Epithelial cell of prostate (primary cell): Measurements from ENCODE around the gene ADAR.
A peak's percentile ranks its signal among the peaks of the same experiment; 100 is the strongest.

Experiments
- DNase-seq: peaks from one replicate; pipeline ENCODE4 v3.0.0-alpha.2; 2011; ENCODE audit warnings: low read depth, low spot score
- H3K27ac ChIP-seq: fragments of 450-650 bp; 2 replicates; pipeline ENCODE4 v1.5.1; 2017; ENCODE audit warnings: mild to moderate bottlenecking

Gene ADAR

DNA sequence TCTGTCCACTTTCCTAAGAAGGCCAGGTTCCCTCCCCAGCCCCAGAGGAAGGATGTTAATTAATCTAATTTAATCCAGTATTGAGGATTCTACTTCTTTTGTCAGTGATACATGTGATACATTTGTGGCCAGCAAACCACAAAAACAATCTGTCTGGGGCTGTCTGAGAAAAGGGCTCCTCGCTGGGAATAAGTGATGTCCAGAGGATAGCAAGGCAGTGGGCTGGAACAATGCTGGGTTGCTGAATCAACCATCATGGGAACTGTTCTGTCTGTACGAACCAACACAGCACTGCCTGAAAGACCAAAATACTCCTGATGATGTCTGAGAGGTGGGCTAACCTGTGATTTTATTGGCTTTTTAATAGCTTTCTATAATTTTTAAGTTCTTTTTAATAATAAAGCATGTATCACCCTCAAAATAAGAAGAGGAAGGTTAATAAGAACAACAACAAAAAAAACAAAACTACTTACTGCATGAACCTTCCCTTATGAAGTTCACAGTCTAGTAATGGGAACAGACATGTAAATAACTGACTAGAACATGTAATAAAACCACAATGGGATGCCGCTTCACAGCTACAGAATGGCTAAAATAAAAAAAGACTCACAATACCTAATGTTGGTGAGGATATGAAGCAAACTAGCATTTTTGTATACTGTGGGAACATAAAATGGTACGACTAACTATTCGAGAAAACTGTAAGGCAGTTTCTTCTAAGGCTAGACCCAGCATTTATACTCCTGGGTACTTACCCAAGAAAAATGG is 11.4 kb upstream of the ADAR start:
- no peak overlapping the region for H3K27ac ChIP-seq
- no peak for DNase-seq

- no peak overlapping the region for H3K27ac ChIP-seq
- no peak for DNase-seq
Observed at GRCh38 chr1:154616659-154617345, 8.8 kb upstream of the ADAR start.

DNA sequence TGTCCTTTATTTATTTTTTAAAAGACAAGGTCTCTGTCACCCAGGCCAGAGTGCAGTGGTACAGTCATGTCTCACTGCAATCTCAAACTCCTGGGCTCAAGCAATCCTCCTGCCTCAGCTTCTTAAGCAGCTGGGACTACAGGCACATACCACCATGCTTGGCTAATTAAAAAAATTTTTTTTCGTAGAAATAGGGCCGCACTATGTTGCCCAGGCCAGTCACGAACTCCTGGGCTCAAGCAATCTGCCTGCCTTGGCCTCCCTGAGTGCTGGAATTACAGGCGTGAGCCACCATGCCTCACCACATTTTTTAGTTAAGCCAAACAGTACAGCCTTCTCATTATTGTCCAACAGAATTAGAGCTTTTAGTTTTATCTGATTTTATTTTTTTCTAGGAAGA is 7.4 kb upstream of the ADAR start:
- H3K27ac ChIP-seq: no peak overlapping the region
- DNase-seq: no peak

- H3K27ac ChIP-seq: no peak overlapping the region
- DNase-seq: no peak
Observed at GRCh38 chr1:154614901-154615300, 6.9 kb upstream of the ADAR start.

DNA sequence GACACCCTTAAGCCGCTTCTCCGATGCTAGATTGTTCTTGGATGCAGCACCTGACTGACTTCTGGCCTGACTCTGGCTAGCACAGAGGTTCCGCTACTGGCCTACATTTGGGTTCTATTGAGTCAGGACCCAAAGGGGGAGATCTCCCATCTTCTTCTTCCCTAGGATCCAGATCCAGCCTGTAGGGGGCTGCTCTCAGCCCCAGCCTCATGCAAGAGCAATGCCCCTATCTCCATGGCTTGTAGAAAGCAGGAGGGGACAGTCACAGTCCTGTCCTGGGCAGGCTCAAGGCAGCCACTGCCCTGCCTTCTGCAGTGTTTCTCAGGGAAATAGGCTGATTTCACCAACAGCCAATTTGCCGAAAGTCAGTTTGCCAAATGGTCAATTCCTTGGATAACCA is 6.3 kb upstream of the ADAR start:
- no peak overlapping the region for H3K27ac ChIP-seq
- no peak for DNase-seq

DNA sequence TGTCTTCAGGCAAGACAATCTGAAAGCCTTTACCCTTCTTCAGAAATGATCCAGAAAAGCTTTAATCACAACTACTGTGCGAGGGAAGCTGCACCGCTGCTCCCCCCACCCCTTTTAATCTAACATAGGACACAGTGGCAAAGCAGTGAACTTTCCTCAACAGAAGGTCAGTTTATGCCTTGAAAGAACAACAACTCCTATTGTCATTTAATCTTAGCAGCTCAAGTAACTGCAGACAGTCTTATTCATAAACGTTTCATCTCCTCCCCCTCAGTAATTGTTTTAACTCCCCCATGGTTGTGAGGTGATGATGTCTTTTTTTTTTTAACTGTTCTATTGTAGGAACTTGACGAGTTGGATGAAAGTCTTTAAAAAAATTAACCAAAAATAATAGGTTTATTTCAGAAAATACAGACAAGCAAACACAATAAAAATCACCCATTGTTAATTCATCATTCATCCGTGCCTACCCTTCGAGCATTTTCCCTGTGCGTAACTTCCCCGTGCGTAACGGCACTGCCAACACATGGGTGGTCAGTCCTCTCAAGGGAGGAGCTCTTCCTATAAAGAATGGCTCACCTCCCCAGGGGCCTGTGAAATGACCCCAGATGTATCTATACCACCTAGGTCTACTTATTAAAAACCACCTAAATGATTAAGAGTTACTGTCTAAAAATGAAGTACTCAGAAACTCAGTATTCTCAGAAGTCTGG is 3.3 kb upstream of the ADAR start:
- DNase-seq: no peak
- no peak overlapping the region for H3K27ac ChIP-seq

DNA sequence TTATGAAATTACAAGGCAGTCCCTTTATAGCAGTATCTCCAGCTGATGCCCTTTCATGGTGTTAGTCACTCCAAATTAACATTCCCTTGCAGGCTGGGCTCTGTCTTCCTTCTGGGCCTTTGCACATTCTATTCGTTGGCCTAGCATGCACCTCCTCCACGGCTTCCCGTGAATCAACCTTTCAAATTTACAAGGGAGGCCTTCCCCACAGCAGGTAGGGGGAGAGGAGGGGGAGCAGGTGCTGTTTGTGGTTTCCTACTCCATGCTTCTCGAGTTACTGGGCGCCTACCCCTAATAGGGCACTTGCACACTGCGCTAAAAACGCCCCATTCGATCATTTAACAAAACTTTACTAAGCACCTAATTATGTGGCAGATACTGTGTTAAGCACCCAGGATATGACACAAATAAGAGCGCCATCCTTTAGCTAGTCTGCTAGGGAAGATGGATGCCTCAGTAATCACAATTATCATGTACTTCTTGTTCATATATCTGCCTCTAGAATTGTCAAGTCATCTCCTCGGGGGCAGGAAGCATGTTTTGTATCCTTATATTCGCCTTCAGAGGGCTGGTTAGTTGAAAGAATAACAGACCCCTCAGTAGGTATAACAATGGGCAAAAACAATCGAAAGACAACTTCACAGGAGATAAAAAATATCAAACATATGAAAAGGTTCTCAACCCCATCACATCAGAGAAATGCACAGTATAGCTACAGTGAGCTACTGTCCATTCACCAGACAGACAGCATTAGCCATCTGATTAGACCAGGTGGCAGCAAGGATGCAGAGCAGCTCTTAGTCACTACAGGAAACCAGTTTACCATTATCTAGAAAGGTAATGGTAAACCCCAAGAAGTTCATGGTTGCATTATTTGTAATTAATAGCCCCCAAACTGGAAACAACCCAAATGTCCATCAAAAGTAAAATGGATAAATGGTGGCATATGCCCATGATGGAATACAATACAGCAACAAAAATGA is 1.7 kb upstream of the ADAR start:
- peak overlapping the region; percentile 86 for H3K27ac ChIP-seq
- DNase-seq: no peak

GRCh38 chr1:154608397-154609270 is 648 bp upstream of the ADAR start:
- H3K27ac ChIP-seq: peak overlapping the region; percentile 86
- no peak for DNase-seq

GRCh38 chr1:154607106-154607608 is 829 bp downstream of the ADAR start:
- DNase-seq: no peak
- peak overlapping the region; percentile 86 for H3K27ac ChIP-seq

DNA sequence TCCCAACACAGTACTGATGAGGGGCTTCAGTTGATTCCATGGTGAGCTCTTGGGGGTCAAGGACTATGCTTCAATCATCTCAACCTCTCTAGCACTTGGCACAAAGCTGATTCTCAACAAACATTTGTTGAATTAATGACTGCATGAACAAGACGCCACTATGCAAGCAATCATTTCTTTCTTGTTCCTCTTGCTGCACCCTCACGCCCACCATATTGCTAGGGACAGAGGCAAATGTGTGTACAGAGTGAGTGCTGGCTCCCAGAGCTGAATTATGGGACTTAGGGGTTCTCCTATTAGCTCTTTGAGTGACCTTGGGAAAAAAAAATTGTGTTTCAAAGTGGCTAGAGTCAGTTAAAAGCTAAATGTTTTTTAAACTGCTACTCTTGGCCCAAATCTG is 2.5 kb downstream of the ADAR start:
- no peak overlapping the region for H3K27ac ChIP-seq
- no peak for DNase-seq

- no peak overlapping the region for H3K27ac ChIP-seq
Observed at GRCh38 chr1:154603317-154603716, 4.7 kb downstream of the ADAR start.

DNA sequence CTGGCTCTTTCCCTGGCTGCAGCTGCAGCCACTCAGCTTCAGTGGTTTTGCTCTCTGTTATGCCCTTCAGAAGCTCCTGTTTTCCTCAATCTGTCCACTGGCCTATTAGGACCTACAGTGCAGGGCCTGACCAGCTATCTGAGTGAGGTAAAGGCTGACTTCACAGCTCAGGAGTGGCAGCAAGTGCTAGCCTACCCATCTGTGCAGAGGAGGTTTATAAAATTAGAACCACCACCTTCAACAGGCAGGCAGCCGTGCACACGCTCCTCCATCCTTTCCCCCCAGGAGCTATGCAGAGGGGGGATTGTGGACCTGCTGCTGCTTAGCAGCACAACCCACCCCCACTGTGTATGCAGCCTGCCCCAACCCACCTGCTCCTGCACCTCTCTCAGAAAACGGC is 8.3 kb downstream of the ADAR start:
- no peak for DNase-seq

More at GRCh38 chr1:154603317-154603716, 4.7 kb downstream of the ADAR start:
- no peak for DNase-seq

GRCh38 chr1:154598871-154599635 is 8.9 kb downstream of the ADAR start:
- H3K27ac ChIP-seq: no peak overlapping the region
- DNase-seq: no peak

More for the DNA sequence above, 8.3 kb downstream of the ADAR start:
- no peak overlapping the region for H3K27ac ChIP-seq

- peak; percentile 36 for DNase-seq
- peak overlapping the region; percentile 6 for H3K27ac ChIP-seq
Observed at GRCh38 chr1:154595621-154596020, 12.4 kb downstream of the ADAR start.

DNA sequence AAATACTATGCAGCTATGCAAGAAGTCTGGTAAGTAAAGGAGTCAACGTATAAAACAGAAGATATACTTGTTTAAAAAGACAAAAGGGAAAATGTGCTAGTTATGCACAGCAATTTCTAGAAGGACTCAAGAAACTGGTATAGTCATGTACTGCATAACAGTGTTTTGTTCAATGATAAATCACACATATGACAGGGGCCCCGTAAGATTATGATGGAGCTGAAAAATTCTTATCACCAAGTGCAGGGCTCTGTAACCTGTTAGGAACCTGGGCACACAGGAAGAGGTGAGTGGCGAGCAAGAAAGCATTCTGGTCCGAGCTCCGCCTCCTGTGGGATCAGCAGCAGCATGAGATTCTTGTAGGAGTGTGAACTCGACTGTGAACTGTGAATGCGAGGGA is 13.2 kb downstream of the ADAR start:
- DNase-seq: no peak
- H3K27ac ChIP-seq: no peak overlapping the region

- no peak overlapping the region for H3K27ac ChIP-seq
- no peak for DNase-seq
Observed at GRCh38 chr1:154593390-154593789, 14.6 kb downstream of the ADAR start.

DNA sequence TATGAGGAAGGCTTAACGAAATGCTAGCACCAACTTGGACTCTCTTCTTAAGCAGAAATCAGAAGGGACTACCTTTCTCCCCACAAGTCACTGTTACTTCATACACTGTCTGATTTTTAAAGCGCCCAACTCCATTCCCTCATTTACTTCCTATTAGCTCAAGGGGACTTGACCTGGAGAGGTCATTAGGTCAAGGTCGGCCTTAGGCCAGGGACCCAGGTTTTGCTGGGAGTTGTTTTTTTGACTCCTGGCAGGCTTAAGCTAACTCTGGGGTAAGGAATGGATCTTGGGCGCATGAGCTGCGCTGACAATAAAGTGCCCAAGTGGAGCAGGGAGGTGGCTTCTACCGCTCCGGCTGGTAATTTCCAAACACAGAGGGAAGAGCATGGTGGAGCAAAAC is 16.8 kb downstream of the ADAR start:
- no peak for DNase-seq
- no peak overlapping the region for H3K27ac ChIP-seq

- DNase-seq: no peak
- no peak overlapping the region for H3K27ac ChIP-seq
Observed at GRCh38 chr1:154590756-154591155, 17.2 kb downstream of the ADAR start.
